Neural cell (in vitro differentiated cells): ENCODE data around the gene MINDY3.
"Not testable (repeated sequence)": the region's sequence is repeated elsewhere in the genome, so short reads cannot be mapped to it uniquely, and the experiment has no call there.

Experiments used
- EZH2 ChIP-seq: fragments of 200-600, 300-800 bp; shearing (Covaris generic), sonication (generic); IDR thresholded peaks from 2 replicates; pipeline ENCODE4 v1.6.1; 2014; ENCODE audit warnings: antibody characterized with exemption, low read length, borderline replicate concordance, mild to moderate bottlenecking; ENCODE audit not compliant: insufficient read depth, poor library complexity, severe bottlenecking
- REST ChIP-seq: IDR thresholded peaks from 2 replicates; pipeline ENCODE4 v1.6.1; 2012; ENCODE audit warnings: borderline replicate concordance

GRCh38 chr10:15762239-15762638, 98.1 kb downstream of the MINDY3 start:
- TF ChIP-seq EZH2, REST: not testable (repeated sequence)
